HepG2 (cell line): ENCODE measurements around the gene EARS2. TPM values are rescaled to one million over a fixed set of nuclear protein-coding genes. Genes with fewer than 3 reads are reported as not detected.

Experiments
- ARHGAP35 ChIP-seq: sonication (generic); formaldehyde crosslinking; IDR thresholded peaks from 2 replicates; pipeline ENCODE4 v1.9.0; 2022; ENCODE audit warnings: mild to moderate bottlenecking, inconsistent platforms, moderate library complexity, missing genetic modification reagents, borderline replicate concordance
- ATF1 ChIP-seq: IDR thresholded peaks from 2 replicates; pipeline ENCODE4 v1.6.1; 2016; ENCODE audit warnings: mild to moderate bottlenecking, control low read depth
- CCAR2 ChIP-seq: fragments of 200-400 bp; formaldehyde crosslinking; optimal IDR thresholded peaks from 2 replicates; pipeline ENCODE3; 2018; ENCODE audit warnings: low read depth, mild to moderate bottlenecking, low read length, moderate library complexity
- CHD2 ChIP-seq: IDR thresholded peaks from 2 replicates; pipeline ENCODE4 v1.6.1; 2011; ENCODE audit warnings: low read depth, low read length, improper control_type of control experiment
- GFI1 ChIP-seq: sonication (generic); formaldehyde crosslinking; IDR thresholded peaks from 2 replicates; pipeline ENCODE4 v1.5.0; 2020; ENCODE audit warnings: missing genetic modification reagents, mild to moderate bottlenecking, borderline replicate concordance
- HNRNPL ChIP-seq: fragments of 200-400 bp; formaldehyde crosslinking; IDR thresholded peaks from 2 replicates; pipeline ENCODE4 v1.6.1; 2017; ENCODE audit warnings: mild to moderate bottlenecking, low read depth, low read length
- IKZF1 ChIP-seq: fragments of 450-650 bp; IDR thresholded peaks from 2 replicates; pipeline ENCODE4 v1.7.1; 2016
- KMT2B ChIP-seq: IDR thresholded peaks from 2 replicates; pipeline ENCODE4 v1.6.1; 2016; ENCODE audit warnings: missing genetic modification reagents, missing compliant biosample characterization
- NFATC3 ChIP-seq: sonication (generic); formaldehyde crosslinking; IDR thresholded peaks from 2 replicates; pipeline ENCODE4 v1.5.1; 2020; ENCODE audit warnings: mild to moderate bottlenecking, missing genetic modification reagents
- ONECUT2 ChIP-seq: sonication (generic); formaldehyde crosslinking; IDR thresholded peaks from 2 replicates; pipeline ENCODE4 v1.4.0; 2020; ENCODE audit warnings: missing genetic modification reagents
- SIN3B ChIP-seq: fragments of 150-350 bp; IDR thresholded peaks from 2 replicates; pipeline ENCODE4 v1.6.1; 2014; ENCODE audit warnings: low read length
- SNAPC5 ChIP-seq: sonication (generic); formaldehyde crosslinking; IDR thresholded peaks from 2 replicates; pipeline ENCODE4 v1.8.1; 2023; ENCODE audit warnings: mild to moderate bottlenecking, missing genetic modification reagents, borderline replicate concordance
- SRSF9 ChIP-seq: fragments of 200-400 bp; formaldehyde crosslinking; IDR thresholded peaks from 2 replicates; pipeline ENCODE4 v1.6.1; 2018; ENCODE audit warnings: borderline replicate concordance, mild to moderate bottlenecking, low read depth, low read length; ENCODE audit not compliant: insufficient read depth, poor library complexity, severe bottlenecking
- ZNF512 ChIP-seq: sonication (generic); formaldehyde crosslinking; IDR thresholded peaks from 2 replicates; pipeline ENCODE4 v1.4.0; 2020; ENCODE audit warnings: mild to moderate bottlenecking, missing genetic modification reagents
- ZNF572 ChIP-seq: sonication (generic); formaldehyde crosslinking; IDR thresholded peaks from 2 replicates; pipeline ENCODE4 v1.5.1; 2020; ENCODE audit warnings: mild to moderate bottlenecking, missing genetic modification reagents
- ZNF644 ChIP-seq: IDR thresholded peaks from 2 replicates; pipeline ENCODE4 v1.6.1; 2016; ENCODE audit warnings: low read depth
- polyA plus RNA-seq, 8 experiments: library from polyadenylated mRNA; depleted of rRNA in 3 of 8; stranded (reverse) in 7 of 8; unstranded in 1 of 8; fragments of >200 nt; fragmentation: Illumina TruSeq in 4 of 8; extraction: Trizol in 4 of 8; gene quantifications; 2 replicates each; pipeline versions ENCODE4 v1.2.1 to v1.2.3, GENCODE V29; 2011 to 2016; ENCODE audit warnings: low read depth in 4 of 8, missing spikeins in 1 of 8, mixed read lengths in 1 of 8; ENCODE audit not compliant: insufficient read depth in 1 of 8
- total RNA-seq, 5 experiments: library from RNA; depleted of rRNA; stranded (reverse); fragments of >200 nt; fragmentation: Illumina TruSeq; extraction: Trizol; gene quantifications; 2 replicates each; pipeline ENCODE4 v1.2.3, GENCODE V29; 2016; ENCODE audit warnings: low read depth in 1 of 5
- TF ChIP-seq, protein P1 (sequence below): sonication (generic); formaldehyde crosslinking; IDR thresholded peaks from 2 replicates; pipeline ENCODE4 v1.4.0; 2020; ENCODE audit warnings: low read depth, missing genetic modification reagents
- TF ChIP-seq, protein P2 (sequence below): IDR thresholded peaks from 2 replicates; pipeline ENCODE4 v1.6.1; 2016; ENCODE audit warnings: low read depth
- TF ChIP-seq, protein P3 (sequence below): sonication (generic); formaldehyde crosslinking; IDR thresholded peaks from 2 replicates; pipeline ENCODE4 v1.5.0; 2020; ENCODE audit warnings: missing genetic modification reagents, mild to moderate bottlenecking, borderline replicate concordance

EARS2 gene
- total and polyA plus RNA-seq, 2 of the 13 experiments (the other 11 are each of a cell fraction or from before 2014, with no cell fraction given): 49.4 to 80.4 TPM

DNA sequence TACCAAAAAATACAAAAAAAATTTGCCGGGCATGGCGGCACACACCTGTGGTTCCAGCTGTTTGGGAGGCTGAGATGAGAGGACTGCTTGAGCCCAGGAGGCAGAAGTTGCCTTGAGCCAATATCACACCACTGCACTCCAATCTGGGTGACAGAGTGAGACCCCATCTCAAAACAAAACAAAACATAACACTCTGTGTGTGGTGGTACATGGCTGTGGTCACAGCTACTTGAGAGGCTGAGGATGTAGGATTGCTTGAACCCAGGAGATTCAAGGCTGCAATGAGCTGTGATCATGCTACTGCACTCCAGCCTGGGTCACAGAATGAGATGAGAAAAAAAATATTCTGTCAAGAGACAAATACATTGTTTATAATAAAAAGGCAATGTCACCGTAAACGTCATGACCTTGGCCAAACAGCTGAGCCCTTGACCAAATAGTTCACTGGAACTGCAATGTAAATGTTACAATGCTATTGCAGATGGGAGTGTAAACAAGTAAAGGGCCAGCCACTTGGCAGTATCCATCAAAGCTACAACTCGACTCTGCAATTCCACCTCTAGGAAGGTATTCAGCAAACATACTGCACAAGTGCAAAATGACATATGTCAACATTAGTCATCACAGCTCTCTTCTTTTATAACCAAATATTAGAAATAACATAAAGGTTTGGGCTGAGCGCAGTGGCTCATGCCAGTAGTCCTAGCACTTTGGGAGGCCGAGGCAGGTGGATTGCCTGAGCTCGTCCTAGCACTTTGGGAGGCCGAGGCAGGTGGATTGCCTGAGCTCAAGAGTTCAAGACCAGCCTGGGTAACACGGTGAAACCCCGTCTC lies 16.9 kb downstream of the EARS2 start (continued):
- TF ChIP-seq, protein P1, sequence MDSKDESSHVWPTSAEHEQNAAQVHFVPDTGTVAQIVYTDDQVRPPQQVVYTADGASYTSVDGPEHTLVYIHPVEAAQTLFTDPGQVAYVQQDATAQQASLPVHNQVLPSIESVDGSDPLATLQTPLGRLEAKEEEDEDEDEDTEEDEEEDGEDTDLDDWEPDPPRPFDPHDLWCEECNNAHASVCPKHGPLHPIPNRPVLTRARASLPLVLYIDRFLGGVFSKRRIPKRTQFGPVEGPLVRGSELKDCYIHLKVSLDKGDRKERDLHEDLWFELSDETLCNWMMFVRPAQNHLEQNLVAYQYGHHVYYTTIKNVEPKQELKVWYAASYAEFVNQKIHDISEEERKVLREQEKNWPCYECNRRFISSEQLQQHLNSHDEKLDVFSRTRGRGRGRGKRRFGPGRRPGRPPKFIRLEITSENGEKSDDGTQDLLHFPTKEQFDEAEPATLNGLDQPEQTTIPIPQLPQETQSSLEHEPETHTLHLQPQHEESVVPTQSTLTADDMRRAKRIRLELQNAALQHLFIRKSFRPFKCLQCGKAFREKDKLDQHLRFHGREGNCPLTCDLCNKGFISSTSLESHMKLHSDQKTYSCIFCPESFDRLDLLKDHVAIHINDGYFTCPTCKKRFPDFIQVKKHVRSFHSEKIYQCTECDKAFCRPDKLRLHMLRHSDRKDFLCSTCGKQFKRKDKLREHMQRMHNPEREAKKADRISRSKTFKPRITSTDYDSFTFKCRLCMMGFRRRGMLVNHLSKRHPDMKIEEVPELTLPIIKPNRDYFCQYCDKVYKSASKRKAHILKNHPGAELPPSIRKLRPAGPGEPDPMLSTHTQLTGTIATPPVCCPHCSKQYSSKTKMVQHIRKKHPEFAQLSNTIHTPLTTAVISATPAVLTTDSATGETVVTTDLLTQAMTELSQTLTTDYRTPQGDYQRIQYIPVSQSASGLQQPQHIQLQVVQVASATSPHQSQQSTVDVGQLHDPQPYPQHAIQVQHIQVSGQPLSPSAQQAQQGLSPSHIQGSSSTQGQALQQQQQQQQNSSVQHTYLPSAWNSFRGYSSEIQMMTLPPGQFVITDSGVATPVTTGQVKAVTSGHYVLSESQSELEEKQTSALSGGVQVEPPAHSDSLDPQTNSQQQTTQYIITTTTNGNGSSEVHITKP (CRISPR knock-in tag): peak; percentile 83
- TF ChIP-seq IKZF1 (no peak), ATF1 (peak; percentile 83), ZNF512 (CRISPR knock-in tag) (no peak), KMT2B (CRISPR knock-in tag) (peak; percentile 82), CHD2 (no peak), SRSF9 (no peak), ZNF644 (CRISPR knock-in tag) (peak; percentile 96), ZNF572 (CRISPR knock-in tag) (no peak), CCAR2 (no peak), HNRNPL (no peak), ARHGAP35 (CRISPR knock-in tag) (peak; percentile 21; the same call in 1 of the 2 replicates), SNAPC5 (CRISPR knock-in tag) (peak; percentile 70; the same call in 1 of the 2 replicates), GFI1 (peak; percentile 89), SIN3B (peak; percentile 56; the same call in 1 of the 2 replicates), NFATC3 (CRISPR knock-in tag) (no peak), ONECUT2 (CRISPR knock-in tag) (no peak)
- TF ChIP-seq, protein P2, sequence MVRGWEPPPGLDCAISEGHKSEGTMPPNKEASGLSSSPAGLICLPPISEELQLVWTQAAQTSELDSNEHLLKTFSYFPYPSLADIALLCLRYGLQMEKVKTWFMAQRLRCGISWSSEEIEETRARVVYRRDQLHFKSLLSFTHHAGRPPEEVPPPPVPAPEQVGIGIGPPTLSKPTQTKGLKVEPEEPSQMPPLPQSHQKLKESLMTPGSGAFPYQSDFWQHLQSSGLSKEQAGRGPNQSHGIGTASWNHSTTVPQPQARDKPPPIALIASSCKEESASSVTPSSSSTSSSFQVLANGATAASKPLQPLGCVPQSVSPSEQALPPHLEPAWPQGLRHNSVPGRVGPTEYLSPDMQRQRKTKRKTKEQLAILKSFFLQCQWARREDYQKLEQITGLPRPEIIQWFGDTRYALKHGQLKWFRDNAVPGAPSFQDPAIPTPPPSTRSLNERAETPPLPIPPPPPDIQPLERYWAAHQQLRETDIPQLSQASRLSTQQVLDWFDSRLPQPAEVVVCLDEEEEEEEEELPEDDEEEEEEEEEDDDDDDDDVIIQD (CRISPR knock-in tag): peak; percentile 95
- TF ChIP-seq, protein P3, sequence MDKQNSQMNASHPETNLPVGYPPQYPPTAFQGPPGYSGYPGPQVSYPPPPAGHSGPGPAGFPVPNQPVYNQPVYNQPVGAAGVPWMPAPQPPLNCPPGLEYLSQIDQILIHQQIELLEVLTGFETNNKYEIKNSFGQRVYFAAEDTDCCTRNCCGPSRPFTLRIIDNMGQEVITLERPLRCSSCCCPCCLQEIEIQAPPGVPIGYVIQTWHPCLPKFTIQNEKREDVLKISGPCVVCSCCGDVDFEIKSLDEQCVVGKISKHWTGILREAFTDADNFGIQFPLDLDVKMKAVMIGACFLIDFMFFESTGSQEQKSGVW: no peak
